GM21381 (cell line): ENCODE results near the gene MYRIP.
"Not testable (repeated sequence)": the region's sequence is repeated elsewhere in the genome, so short reads cannot be mapped to it uniquely, and the experiment has no call there.

ENCODE experiments used
- ATAC-seq: cut with Tn5 transposase; IDR thresholded peaks from one replicate; pipeline ENCODE4 v1.9.1; 2021; ENCODE audit warnings: mild to moderate bottlenecking, moderate library complexity; ENCODE audit not compliant: unreplicated experiment

MYRIP gene

GRCh38 chr3:39805650-39806049 lies 3.8 kb upstream of the MYRIP start:
- ATAC-seq = no peak

- no peak for ATAC-seq
Measured at GRCh38 chr3:39806820-39807219, 2.6 kb upstream of the MYRIP start.

- ATAC-seq = no peak
Measured at GRCh38 chr3:39808467-39809180, 785 bp upstream of the MYRIP start.

GRCh38 chr3:39809995-39810595 lies 686 bp downstream of the MYRIP start:
- ATAC-seq = no peak

- ATAC-seq = no peak
Measured at GRCh38 chr3:39810647-39811161, 1.3 kb downstream of the MYRIP start.

- ATAC-seq = no peak
Measured at GRCh38 chr3:39811561-39811960, 2.2 kb downstream of the MYRIP start.

GRCh38 chr3:39812537-39812936 lies 3.1 kb downstream of the MYRIP start:
- no peak for ATAC-seq

- ATAC-seq = no peak
Measured at GRCh38 chr3:39814007-39814406, 4.6 kb downstream of the MYRIP start.

- ATAC-seq = no peak
Measured at GRCh38 chr3:39819899-39820298, 10.5 kb downstream of the MYRIP start.

- ATAC-seq = not testable (repeated sequence)
Measured at GRCh38 chr3:39833764-39834163, 24.4 kb downstream of the MYRIP start.

GRCh38 chr3:39839484-39839883 lies 30.1 kb downstream of the MYRIP start:
- ATAC-seq = no peak

- no peak for ATAC-seq
Measured at GRCh38 chr3:39843440-39843839, 34.0 kb downstream of the MYRIP start.

- no peak for ATAC-seq
Measured at GRCh38 chr3:39848365-39848764, 39.0 kb downstream of the MYRIP start.

- no peak for ATAC-seq
Measured at GRCh38 chr3:39849992-39850715, 40.7 kb downstream of the MYRIP start.

- no peak for ATAC-seq
Measured at GRCh38 chr3:39850716-39851032, 41.3 kb downstream of the MYRIP start.

- ATAC-seq = no peak
Measured at GRCh38 chr3:39855517-39855916, 46.1 kb downstream of the MYRIP start.

GRCh38 chr3:39869890-39870289 lies 60.5 kb downstream of the MYRIP start:
- no peak for ATAC-seq

- no peak for ATAC-seq
Measured at GRCh38 chr3:39870706-39871105, 61.3 kb downstream of the MYRIP start.

GRCh38 chr3:39879581-39879980 lies 70.2 kb downstream of the MYRIP start:
- ATAC-seq = no peak

GRCh38 chr3:39882111-39882510 lies 72.7 kb downstream of the MYRIP start:
- no peak for ATAC-seq

GRCh38 chr3:39892068-39892467 lies 82.7 kb downstream of the MYRIP start:
- ATAC-seq = no peak

- ATAC-seq = no peak
Measured at GRCh38 chr3:39896184-39896583, 86.8 kb downstream of the MYRIP start.
